B cell (primary cell): ENCODE data around the gene SLC23A2. TPM values are rescaled to one million over a fixed set of nuclear protein-coding genes. Genes with fewer than 3 reads are reported as not detected.

Experiments
- ATAC-seq: fragments of 200-7000 bp; cut with Tn5 transposase; one replicate; pipeline ENCODE4 v1.10.0; 2021; ENCODE audit warnings: low read depth, mild to moderate bottlenecking, moderate number of reproducible peaks, moderate library complexity
- CTCF ChIA-PET: fragments of 350-600 bp; sonication (Branson Sonifier 250); formaldehyde crosslinking; loops from one replicate; lab custom pipeline; 2021; ENCODE audit warnings: antibody characterized with exemption, inconsistent platforms; lab: Charles Lee
- POLR2A ChIA-PET: fragments of 350-600 bp; sonication (Branson Sonifier 250); formaldehyde crosslinking; loops from one replicate; lab custom pipeline; 2021; ENCODE audit warnings: antibody characterized with exemption; lab: Charles Lee
- DNase-seq: peaks from one replicate; pipeline ENCODE4 v3.0.0; 2013
- H2AFZ ChIP-seq: 2 replicates; pipeline ENCODE4 v1.6.1; 2012; ENCODE audit warnings: mild to moderate bottlenecking, low read depth, low read length; ENCODE audit not compliant: insufficient read depth, poor library complexity, severe bottlenecking
- H3K27ac ChIP-seq, 2 donors: 1 replicate in 1 of 2; 2 replicates in 1 of 2; pipeline ENCODE4 v1.5.1; 2012 to 2013; ENCODE audit warnings: low read length in 2 of 2, mild to moderate bottlenecking in 2 of 2, moderate library complexity in 1 of 2
- H3K27me3 ChIP-seq, 4 experiments: fragments of 200-600 bp in 1 of 4; sonication (generic) in 1 of 4; replicated peaks in 1 of 4; 1 replicate in 2 of 4; 2 replicates in 2 of 4; pipeline versions ENCODE4 v1.6.1 to v1.7.0; 2013 to 2016; ENCODE audit warnings: low read length in 3 of 4, mild to moderate bottlenecking in 2 of 4, mixed read lengths in 1 of 4, moderate library complexity in 1 of 4; ENCODE audit not compliant: insufficient read depth in 4 of 4, control insufficient read depth in 3 of 4; ENCODE audit errors: control extremely low read depth in 1 of 4
- H3K36me3 ChIP-seq, 2 experiments: replicated peaks in 1 of 2; 1 replicate in 1 of 2; 2 replicates in 1 of 2; pipeline versions ENCODE4 v1.6.1 to v1.7.1; 2013; ENCODE audit warnings: low read length in 1 of 2; ENCODE audit not compliant: insufficient read depth in 2 of 2, control insufficient read depth in 1 of 2; ENCODE audit errors: control extremely low read depth in 1 of 2, extremely low read depth in 1 of 2
- H3K4me1 ChIP-seq, 2 donors: fragments of 200-600 bp in 1 of 2; sonication (generic) in 1 of 2; 1 replicate in 1 of 2; 2 replicates in 1 of 2; pipeline versions ENCODE4 v1.5.1 to v1.6.1; 2013 to 2017; ENCODE audit warnings: low read length in 2 of 2; ENCODE audit not compliant: control insufficient read depth in 2 of 2, insufficient read depth in 2 of 2
- H3K4me2 ChIP-seq: replicated peaks from 2 replicates; pipeline ENCODE3; 2012; ENCODE audit warnings: mild to moderate bottlenecking, low read depth, low read length; ENCODE audit not compliant: poor library complexity, severe bottlenecking
- H3K4me3 ChIP-seq, 5 experiments: fragments of 200-600 bp in 1 of 5; sonication (generic) in 1 of 5; 1 replicate in 3 of 5; 2 replicates in 2 of 5; pipeline versions ENCODE4 v1.5.1 to v1.7.0; 2011 to 2016; ENCODE audit warnings: low read length in 4 of 5, mild to moderate bottlenecking in 4 of 5, low read depth in 2 of 5, control low read depth in 1 of 5, moderate library complexity in 1 of 5; ENCODE audit not compliant: insufficient read depth in 1 of 5; ENCODE audit errors: control extremely low read depth in 1 of 5, extremely low read depth in 1 of 5
- H3K79me2 ChIP-seq: fragments of 200-600 bp; sonication (generic); one replicate; pipeline ENCODE4 v1.6.0; 2016; ENCODE audit warnings: low read length; ENCODE audit not compliant: control insufficient read depth, insufficient read depth
- H3K9ac ChIP-seq: fragments of 200-600 bp; sonication (generic); 2 replicates; pipeline ENCODE4 v1.6.1; 2017; ENCODE audit warnings: mild to moderate bottlenecking, low read length, moderate library complexity
- H3K9me3 ChIP-seq, 3 donors: one replicate each; pipeline versions ENCODE4 v1.6.1 to v1.7.1; 2013; ENCODE audit warnings: low read length in 2 of 3; ENCODE audit not compliant: control insufficient read depth in 2 of 3, insufficient read depth in 1 of 3; ENCODE audit errors: control extremely low read depth in 1 of 3
- H4K20me1 ChIP-seq: 2 replicates; pipeline ENCODE4 v1.6.0; 2012; ENCODE audit warnings: mild to moderate bottlenecking, low read length; ENCODE audit not compliant: insufficient read depth, control insufficient read depth, poor library complexity, severe bottlenecking
- H3K27ac Mint-ChIP-seq: one replicate; pipeline ENCODE4 v1.8.0; 2021; ENCODE audit warnings: mixed read lengths
- H3K27me3 Mint-ChIP-seq: one replicate; pipeline ENCODE4 v1.8.0; 2021; ENCODE audit warnings: mixed read lengths
- H3K4me1 Mint-ChIP-seq: one replicate; pipeline ENCODE4 v1.8.0; 2021; ENCODE audit warnings: mixed read lengths
- H3K4me3 Mint-ChIP-seq: one replicate; pipeline ENCODE4 v1.8.0; 2021; ENCODE audit warnings: mixed read lengths
- H3K9me3 Mint-ChIP-seq: one replicate; pipeline ENCODE4 v1.8.0; 2022; ENCODE audit warnings: mixed read lengths; ENCODE audit not compliant: insufficient read depth
- EZH2 ChIP-seq: IDR thresholded peaks from 2 replicates; pipeline ENCODE4 v1.6.1; 2012; ENCODE audit warnings: borderline replicate concordance, low read depth, mild to moderate bottlenecking, moderate library complexity, low read length; ENCODE audit not compliant: insufficient read depth, poor library complexity, severe bottlenecking
- WGBS: methylation state at CpG from one replicate; pipeline ENCODE4 v1.1.5; 2013; ENCODE audit warnings: missing lambda C conversion rate; ENCODE audit not compliant: insufficient coverage; 5-methylcytosine and 5-hydroxymethylcytosine counted together
- intact Hi-C: fragments of 100-400 bp; cut with micrococcal nuclease; formaldehyde crosslinking; loops from one replicate; pipeline ENCODE4 v1.10.0; 2022
- polyA plus RNA-seq: library from polyadenylated mRNA; depleted of rRNA; stranded (reverse); fragments of >200 nt; gene quantifications from 2 replicates; pipeline ENCODE4 v1.2.3, GENCODE V29; 2012
- total RNA-seq, 2 donors: library from RNA; stranded (reverse); fragments of 120-200 nt in 1 of 2; gene quantifications; 1 replicate in 1 of 2; 2 replicates in 1 of 2; pipeline versions ENCODE4 v1.2.3 to v1.2.4, GENCODE V29; 2013 to 2022
- TF ChIP-seq, protein P1 (sequence below): fragments of 200-600 bp; IDR thresholded peaks from one replicate; pipeline ENCODE4 v1.8.0; 2022; ENCODE audit warnings: antibody characterized with exemption, mild to moderate bottlenecking

Gene SLC23A2
- total and polyA plus RNA-seq, 2 donors (not counting 1 experiment from before 2014, with no cell fraction given) = 23.6 to 70.7 TPM

DNA sequence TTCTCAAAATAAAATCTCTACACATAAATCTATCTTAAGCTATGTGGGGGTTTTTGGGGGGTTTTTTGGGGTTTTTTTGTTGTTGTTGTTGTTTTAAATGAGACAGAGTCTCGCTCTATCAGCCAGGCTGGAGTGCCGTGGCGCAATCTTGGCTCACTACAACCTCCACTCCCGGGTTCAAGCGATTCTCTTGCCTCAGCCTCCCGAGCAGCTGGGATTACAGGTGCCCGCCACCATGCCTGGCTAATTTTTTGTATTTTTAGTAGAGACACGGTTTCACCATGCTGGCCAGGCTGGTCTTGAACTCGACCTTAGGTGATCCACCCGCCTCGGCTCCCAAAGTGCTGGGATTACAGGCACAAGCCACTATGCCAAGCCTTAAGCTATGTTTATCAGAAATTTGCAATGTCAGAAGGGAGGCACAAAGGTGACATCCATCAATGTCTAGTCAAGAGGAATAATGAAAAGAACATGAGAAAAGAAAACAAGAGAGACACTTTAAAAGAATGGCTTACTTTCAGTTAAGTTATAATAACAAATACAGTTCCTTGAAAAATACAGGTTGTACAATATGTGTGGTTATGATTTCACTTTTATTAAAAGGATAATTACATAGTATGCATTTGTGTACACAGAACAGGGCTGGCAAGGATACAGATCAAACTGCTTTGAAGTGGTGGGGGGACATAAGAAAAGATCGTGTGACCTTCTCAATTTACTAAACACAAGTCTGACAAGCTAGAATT, 28.6 kb downstream of the SLC23A2 start:
- DNase-seq = no peak
- ChIA-PET POLR2A (interaction anchor here (0.6 to 1.3 kb wide), 13 partner anchors 8 to 239 kb away, joined by 3 to 15 read pairs (median 4); no protein-coding TSS in a partner anchor), CTCF (interaction anchor here (0.6 to 1.9 kb wide), 11 partner anchors 13 to 324 kb away, joined by 3 to 13 read pairs (median 5); partner anchors contain the start of gene CDS2)
- Histone ChIP-seq H2AFZ (no peak overlapping the region), H4K20me1 (no peaks in the 10 kb centered on the region), H3K36me3 (peaks cover 4 to 23% of the 10 kb centered on the region in 2 experiments), H3K9ac (peak overlapping the region; percentile 52), H3K79me2 (peaks cover 86% of the 10 kb centered on the region), H3K9me3 (no peaks in the 10 kb centered on the region), H3K27me3 (no peaks in the 10 kb centered on the region), H3K27ac (peak overlapping the region in 1 of 2 donors; percentile 40), H3K4me2 (peak overlapping the region; percentile 71), H3K4me1 (peaks cover 21 to 30% of the 10 kb centered on the region in 2 donors), H3K4me3 (peak overlapping the region in 2 of 5 experiments; percentile 35 to 58)
- ATAC-seq = peak; percentile 6
- Mint-ChIP-seq H3K9me3 (no peaks in the 10 kb centered on the region), H3K4me1 (peaks cover 38% of the 10 kb centered on the region), H3K27me3 (no peaks in the 10 kb centered on the region), H3K27ac (peak overlapping the region; percentile 84), H3K4me3 (peak overlapping the region; percentile 87)
- 85% methylated on average over 4 of the region's 12 CpGs for WGBS
- TF ChIP-seq, protein P1, sequence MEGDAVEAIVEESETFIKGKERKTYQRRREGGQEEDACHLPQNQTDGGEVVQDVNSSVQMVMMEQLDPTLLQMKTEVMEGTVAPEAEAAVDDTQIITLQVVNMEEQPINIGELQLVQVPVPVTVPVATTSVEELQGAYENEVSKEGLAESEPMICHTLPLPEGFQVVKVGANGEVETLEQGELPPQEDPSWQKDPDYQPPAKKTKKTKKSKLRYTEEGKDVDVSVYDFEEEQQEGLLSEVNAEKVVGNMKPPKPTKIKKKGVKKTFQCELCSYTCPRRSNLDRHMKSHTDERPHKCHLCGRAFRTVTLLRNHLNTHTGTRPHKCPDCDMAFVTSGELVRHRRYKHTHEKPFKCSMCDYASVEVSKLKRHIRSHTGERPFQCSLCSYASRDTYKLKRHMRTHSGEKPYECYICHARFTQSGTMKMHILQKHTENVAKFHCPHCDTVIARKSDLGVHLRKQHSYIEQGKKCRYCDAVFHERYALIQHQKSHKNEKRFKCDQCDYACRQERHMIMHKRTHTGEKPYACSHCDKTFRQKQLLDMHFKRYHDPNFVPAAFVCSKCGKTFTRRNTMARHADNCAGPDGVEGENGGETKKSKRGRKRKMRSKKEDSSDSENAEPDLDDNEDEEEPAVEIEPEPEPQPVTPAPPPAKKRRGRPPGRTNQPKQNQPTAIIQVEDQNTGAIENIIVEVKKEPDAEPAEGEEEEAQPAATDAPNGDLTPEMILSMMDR = no peak
- TF ChIP-seq EZH2 = no peak
- intact Hi-C loops = loop anchor here (1.0 to 5.0 kb wide), 5 partner anchors 13 to 160 kb away; no protein-coding TSS in a partner anchor

DNA sequence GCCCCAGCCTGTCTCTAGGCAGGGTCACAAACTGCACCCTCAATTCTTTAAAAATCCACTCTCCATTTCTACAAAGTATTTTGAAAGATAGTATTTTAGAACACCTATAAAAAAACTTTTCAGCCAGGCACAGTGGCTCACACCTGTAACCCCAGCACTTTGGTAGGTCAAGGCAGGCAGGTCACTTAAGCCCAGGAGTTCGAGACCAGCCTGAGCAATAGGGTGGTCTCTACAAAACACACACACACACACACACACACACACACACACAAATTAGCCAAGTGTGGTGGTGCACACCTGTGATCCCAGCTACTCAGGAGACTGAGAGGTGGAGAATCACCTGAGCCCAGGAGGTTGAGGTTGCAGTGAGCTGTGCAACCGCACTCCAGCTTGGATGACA, 30.2 kb downstream of the SLC23A2 start:
- Histone ChIP-seq H3K4me1 (peaks cover 21 to 30% of the 10 kb centered on the region in 2 donors), H3K36me3 (peaks cover 4 to 27% of the 10 kb centered on the region in 2 experiments), H3K27me3 (no peaks in the 10 kb centered on the region), H3K4me2 (no peak overlapping the region), H3K9me3 (no peaks in the 10 kb centered on the region), H3K4me3 (no peak overlapping the region), H4K20me1 (no peaks in the 10 kb centered on the region), H2AFZ (no peak overlapping the region), H3K9ac (no peak overlapping the region), H3K79me2 (peaks cover 74% of the 10 kb centered on the region), H3K27ac (no peak overlapping the region)
- Mint-ChIP-seq H3K27me3 (no peaks in the 10 kb centered on the region), H3K9me3 (no peaks in the 10 kb centered on the region), H3K4me1 (peaks cover 34% of the 10 kb centered on the region), H3K4me3 (no peak overlapping the region), H3K27ac (peak overlapping the region; percentile 32)
- POLR2A ChIA-PET = interaction anchor here (0.6 to 0.7 kb wide), 3 partner anchors 222 to 1146 kb away, joined by 3 to 6 read pairs (median 4); no protein-coding TSS in a partner anchor
- CTCF ChIA-PET = interaction anchor here (0.6 to 1.0 kb wide), 2 partner anchors 13 to 15 kb away, joined by 3 to 4 read pairs; no protein-coding TSS in a partner anchor
- TF ChIP-seq EZH2 = no peak
- TF ChIP-seq, protein P1 = no peak
- ATAC-seq (no peak), DNase-seq (no peak)
- WGBS = 100% methylated on average over 1 of the region's 2 CpGs
- intact Hi-C loops = loop anchor here (5.0 kb wide), 2 partner anchors 106 to 159 kb away; no protein-coding TSS in a partner anchor
